Activated CD4-positive, CD25-positive, alpha-beta regulatory T cell treated with anti-CD3 and anti-CD28 coated beads, Interleukin-2, amount 50 U/mL, for 72 hours (primary cell): ENCODE measurements around the gene MUSK.

Source experiments
- DNase-seq: peaks from one replicate; pipeline ENCODE4 v3.0.0; 2021

The MUSK gene

GRCh38 chr9:110700953-110701352 is 32.4 kb downstream of the MUSK start:
- no peak for DNase-seq

- no peak for DNase-seq
These were observed 35.1 kb downstream of the MUSK start for GRCh38 chr9:110703669-110704068.

- no peak for DNase-seq
These were observed 38.8 kb downstream of the MUSK start for GRCh38 chr9:110707419-110707818.

- no peak for DNase-seq
These were observed 41.8 kb downstream of the MUSK start for GRCh38 chr9:110710420-110710819.

GRCh38 chr9:110712955-110713354 is 44.4 kb downstream of the MUSK start:
- DNase-seq: no peak

- DNase-seq: no peak
These were observed 45.7 kb downstream of the MUSK start for GRCh38 chr9:110714314-110714713.

- DNase-seq: no peak
These were observed 59.5 kb downstream of the MUSK start for GRCh38 chr9:110728058-110728457.

- no peak for DNase-seq
These were observed 61.0 kb downstream of the MUSK start for GRCh38 chr9:110729641-110730040.

GRCh38 chr9:110731437-110732028 is 62.9 kb downstream of the MUSK start:
- DNase-seq: no peak

GRCh38 chr9:110738982-110739381 is 70.4 kb downstream of the MUSK start:
- DNase-seq: no peak

- no peak for DNase-seq
These were observed 74.3 kb downstream of the MUSK start for GRCh38 chr9:110742741-110743371.

- no peak for DNase-seq
These were observed 76.3 kb downstream of the MUSK start for GRCh38 chr9:110744715-110745384.

- DNase-seq: no peak
These were observed 77.1 kb downstream of the MUSK start for GRCh38 chr9:110745676-110746075.

GRCh38 chr9:110746211-110746930 is 77.8 kb downstream of the MUSK start:
- DNase-seq: no peak

- DNase-seq: no peak
These were observed 79.8 kb downstream of the MUSK start for GRCh38 chr9:110748251-110748893.

- DNase-seq: no peak
These were observed 81.7 kb downstream of the MUSK start for GRCh38 chr9:110750272-110750671.

GRCh38 chr9:110751971-110752370 is 83.4 kb downstream of the MUSK start:
- no peak for DNase-seq

GRCh38 chr9:110752766-110753165 is 84.2 kb downstream of the MUSK start:
- DNase-seq: no peak

- no peak for DNase-seq
These were observed 85.2 kb downstream of the MUSK start for GRCh38 chr9:110753731-110754231.

GRCh38 chr9:110755179-110755578 is 86.6 kb downstream of the MUSK start:
- no peak for DNase-seq

GRCh38 chr9:110758201-110758600 is 89.6 kb downstream of the MUSK start:
- DNase-seq: no peak

- no peak for DNase-seq
These were observed 94.2 kb downstream of the MUSK start for GRCh38 chr9:110762783-110763182.

GRCh38 chr9:110763568-110763967 is 95.0 kb downstream of the MUSK start:
- DNase-seq: no peak
